GM21737 (cell line): ENCODE measurements around the gene PEDS1.
A peak's percentile ranks its signal among the peaks of the same experiment; 100 is the strongest.
"Not testable (repeated sequence)": the region's sequence is repeated elsewhere in the genome, so short reads cannot be mapped to it uniquely, and the experiment has no call there.

Experiments
- ATAC-seq: cut with Tn5 transposase; IDR thresholded peaks from one replicate; pipeline ENCODE4 v1.9.1; 2021; ENCODE audit warnings: mild to moderate bottlenecking, moderate library complexity; ENCODE audit not compliant: unreplicated experiment

Gene PEDS1

GRCh38 chr20:50153500-50154377 is at the start of gene PEDS1:
PEDS1 (minus strand) TSS chr20:50153723; CDS start chr20:50153637, 86 bp downstream.
- ATAC-seq: peak; percentile 96

DNA sequence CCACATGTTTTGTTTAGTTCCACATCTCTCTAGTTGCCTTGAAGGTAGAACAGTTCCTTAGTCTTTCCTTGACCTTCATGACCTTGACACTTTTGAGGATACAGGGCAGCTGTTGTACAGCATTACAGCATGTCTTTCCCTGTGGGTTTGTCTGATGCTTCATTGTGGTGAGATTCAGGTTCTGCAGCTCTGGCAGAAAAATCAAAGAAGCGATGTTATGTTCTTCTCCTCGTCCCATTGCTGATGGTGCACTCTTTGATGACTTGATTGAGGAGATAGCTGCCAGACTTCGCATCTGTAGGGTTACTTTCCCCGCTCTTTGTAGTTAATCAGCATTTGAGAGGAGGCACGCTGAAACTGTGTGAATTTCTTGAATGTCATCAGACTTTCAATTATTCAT is 49.2 kb upstream of the PEDS1 start:
- no peak for ATAC-seq

- ATAC-seq: not testable (repeated sequence)
Measured at GRCh38 chr20:50201710-50202109, 48.2 kb upstream of the PEDS1 start.

DNA sequence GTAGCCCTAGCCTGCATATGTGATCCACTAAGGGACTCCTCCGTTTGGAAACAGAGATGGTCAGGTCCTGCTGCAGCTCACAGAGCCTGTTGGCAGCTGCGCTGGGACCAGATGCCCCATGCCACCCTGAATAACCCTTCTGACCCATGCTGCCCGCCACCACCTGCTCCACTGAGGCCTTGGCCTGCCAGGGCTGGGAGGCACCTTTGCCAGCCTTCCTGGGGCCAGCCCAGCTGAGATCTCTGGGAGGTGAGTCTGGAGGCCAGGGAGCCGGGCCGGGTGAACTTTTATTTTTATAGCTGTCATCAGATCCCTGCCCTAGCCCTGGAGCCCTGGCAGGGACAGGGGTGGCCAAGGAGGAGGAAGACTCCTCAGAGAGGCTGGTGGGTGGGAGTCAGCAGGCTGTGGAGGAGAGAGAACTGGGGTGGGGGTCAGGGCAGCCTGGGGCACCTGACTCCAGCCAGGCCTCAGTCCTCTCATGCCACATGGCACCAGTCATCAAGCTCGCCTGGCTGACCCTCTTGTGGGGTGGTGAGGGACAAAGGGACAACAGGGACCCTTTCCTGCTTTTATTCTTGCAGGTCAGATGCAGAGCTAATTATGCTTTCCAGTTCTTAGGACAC is 47.1 kb upstream of the PEDS1 start:
- ATAC-seq: no peak

- no peak for ATAC-seq
Measured at GRCh38 chr20:50199703-50200102, 46.2 kb upstream of the PEDS1 start.

DNA sequence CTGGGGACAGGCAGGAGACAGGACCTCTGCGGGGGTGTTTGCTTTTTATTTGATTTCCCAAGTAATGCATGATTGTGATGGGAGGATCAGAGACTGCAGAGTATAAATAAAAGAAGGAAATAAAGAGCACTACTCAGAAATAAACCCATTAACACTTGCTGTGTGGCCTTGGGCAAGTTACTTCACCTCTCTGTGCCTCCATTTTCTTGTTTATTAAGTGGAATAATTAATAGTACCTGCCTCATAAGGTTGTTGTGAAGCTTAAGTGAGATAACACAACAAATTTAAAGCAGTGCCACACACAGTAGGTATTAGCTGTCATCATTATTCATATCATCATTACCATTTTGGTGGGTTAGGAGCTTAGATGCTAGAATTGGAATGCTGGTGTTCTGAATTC is 45.2 kb upstream of the PEDS1 start:
- no peak for ATAC-seq

- no peak for ATAC-seq
Measured at GRCh38 chr20:50198180-50198666, 44.7 kb upstream of the PEDS1 start.

GRCh38 chr20:50197463-50198179 is 44.1 kb upstream of the PEDS1 start:
- no peak for ATAC-seq

GRCh38 chr20:50196896-50197295 is 43.4 kb upstream of the PEDS1 start:
- ATAC-seq: no peak

DNA sequence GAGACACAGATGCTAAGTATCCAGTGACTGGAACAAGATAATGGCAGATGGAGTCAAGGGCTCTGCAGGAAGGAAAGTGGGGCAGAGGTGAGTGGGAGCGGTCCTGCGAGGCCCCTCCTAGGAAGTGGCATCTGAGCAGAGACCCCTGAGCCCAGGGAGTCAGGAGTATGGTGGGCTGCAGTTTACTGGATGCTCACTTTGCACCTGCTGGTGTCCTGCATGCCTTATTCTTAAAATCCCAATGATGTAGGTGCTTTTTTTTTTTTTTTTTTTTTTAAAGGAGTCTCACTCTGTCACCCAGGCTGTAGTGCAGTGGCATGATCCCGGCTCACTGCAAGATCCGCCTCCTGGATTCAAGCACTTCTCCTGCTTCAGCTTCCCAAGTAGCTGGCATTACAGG is 42.7 kb upstream of the PEDS1 start:
- no peak for ATAC-seq

GRCh38 chr20:50195524-50196120 is 42.1 kb upstream of the PEDS1 start:
- ATAC-seq: no peak

DNA sequence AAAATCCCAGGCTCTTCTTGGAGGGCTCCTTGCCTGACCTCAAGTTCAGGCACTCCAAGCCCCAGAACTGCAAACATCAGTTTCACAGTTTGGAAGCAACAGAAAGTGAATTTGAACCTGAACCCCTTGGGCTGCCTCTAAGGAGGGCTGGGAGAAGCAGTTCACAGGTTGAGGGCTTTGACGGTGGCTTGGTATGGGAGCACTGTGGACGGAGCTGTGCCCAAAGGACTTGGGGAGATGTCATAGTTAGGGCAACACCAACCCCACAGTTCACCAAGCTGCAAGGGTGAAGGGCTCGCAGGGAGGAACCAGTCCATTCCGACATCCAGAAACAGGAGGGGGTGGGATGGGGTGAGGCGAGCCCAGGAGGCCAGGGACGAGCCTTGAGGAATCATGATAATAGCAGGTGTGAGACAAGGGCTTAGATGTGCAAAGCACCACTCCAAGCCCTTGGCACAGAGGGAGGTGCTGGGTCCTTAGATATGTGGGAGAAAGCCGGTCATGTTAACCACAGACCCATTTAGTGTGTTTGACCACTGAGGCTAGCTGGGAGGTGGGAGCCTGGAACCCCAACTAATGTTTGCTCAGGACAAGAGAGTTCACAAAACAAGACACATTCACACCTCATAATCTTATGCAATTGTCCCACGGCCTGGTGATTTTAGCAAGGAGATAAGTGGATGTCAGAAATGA is 41.5 kb upstream of the PEDS1 start:
- no peak for ATAC-seq

DNA sequence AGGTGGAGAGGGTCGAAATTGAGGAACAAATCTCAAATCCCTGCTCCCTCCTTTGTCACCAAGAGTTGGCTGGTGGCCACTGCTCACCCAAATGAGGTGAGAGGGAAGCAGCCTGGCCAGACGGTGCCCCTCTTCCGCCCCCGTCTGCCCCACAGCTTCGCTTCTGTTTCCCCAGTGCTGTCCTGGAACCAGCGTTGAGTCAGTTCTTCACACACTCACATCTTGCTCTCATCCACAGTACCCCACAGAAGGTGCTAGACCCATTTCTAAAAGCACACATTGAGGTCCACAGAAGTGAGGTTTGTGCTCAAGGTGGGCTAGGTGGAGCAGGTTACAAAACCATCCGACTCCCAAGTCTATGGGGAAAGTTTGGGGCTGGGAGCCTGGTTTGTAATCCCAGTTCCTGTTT is 40.9 kb upstream of the PEDS1 start:
- no peak for ATAC-seq

GRCh38 chr20:50193836-50194421 is 40.4 kb upstream of the PEDS1 start:
- no peak for ATAC-seq

DNA sequence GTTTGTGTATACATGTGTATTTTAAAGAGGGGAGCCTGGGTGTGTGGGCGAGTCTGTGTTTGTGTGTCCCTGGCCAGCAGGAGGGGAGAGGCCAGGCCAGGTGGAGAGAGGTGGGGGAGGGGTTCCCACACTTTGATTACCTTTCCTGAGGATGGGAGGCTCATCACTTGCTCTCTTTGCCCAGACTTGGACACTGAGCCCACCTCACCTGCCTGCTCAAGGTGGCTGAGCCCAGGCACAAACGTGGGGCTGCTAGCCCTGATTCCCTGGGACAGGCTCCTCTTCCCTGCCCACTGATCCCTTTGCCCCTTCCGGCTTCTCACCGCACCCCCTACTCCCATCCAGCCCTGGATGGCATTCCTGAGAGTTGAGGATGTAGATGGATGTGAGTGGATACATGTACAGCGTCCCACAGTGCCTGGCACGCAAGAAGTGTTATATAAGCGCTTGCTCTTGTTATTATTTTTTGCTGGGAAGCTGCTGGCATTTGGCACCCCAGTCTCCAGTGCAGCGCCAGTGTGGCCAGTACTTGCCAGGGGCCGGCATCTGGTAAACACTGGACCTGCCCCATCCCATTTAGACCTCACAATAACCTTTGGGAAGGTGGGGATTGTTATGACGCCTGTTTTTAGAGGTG is 39.8 kb upstream of the PEDS1 start:
- ATAC-seq: no peak

- no peak for ATAC-seq
Measured at GRCh38 chr20:50192364-50193198, 39.1 kb upstream of the PEDS1 start.

DNA sequence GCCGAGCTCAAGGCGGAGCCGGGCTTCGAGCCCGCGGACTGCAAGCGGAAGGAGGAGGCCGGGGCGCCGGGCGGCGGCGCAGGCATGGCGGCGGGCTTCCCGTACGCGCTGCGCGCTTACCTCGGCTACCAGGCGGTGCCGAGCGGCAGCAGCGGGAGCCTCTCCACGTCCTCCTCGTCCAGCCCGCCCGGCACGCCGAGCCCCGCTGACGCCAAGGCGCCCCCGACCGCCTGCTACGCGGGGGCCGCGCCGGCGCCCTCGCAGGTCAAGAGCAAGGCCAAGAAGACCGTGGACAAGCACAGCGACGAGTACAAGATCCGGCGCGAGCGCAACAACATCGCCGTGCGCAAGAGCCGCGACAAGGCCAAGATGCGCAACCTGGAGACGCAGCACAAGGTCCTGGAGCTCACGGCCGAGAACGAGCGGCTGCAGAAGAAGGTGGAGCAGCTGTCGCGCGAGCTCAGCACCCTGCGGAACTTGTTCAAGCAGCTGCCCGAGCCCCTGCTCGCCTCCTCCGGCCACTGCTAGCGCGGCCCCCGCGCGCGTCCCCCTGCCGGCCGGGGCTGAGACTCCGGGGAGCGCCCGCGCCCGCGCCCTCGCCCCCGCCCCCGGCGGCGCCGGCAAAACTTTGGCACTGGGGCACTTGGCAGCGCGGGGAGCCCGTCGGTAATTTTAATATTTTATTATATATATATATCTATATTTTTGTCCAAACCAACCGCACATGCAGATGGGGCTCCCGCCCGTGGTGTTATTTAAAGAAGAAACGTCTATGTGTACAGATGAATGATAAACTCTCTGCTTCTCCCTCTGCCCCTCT is 38.2 kb upstream of the PEDS1 start:
- ATAC-seq: peak; percentile 17

- peak; percentile 24 for ATAC-seq
Measured at GRCh38 chr20:50191065-50191543, 37.6 kb upstream of the PEDS1 start.
